Activated gamma-delta T cell treated with Interleukin-2 at 50 U/mL for 16 hours (primary cell): ENCODE measurements around the gene NCAM1.

Experiments
- DNase-seq: peaks from one replicate; pipeline ENCODE4 v3.0.0-alpha.2; 2020

The NCAM1 gene

GRCh38 chr11:113141010-113141409 is 179.8 kb downstream of the NCAM1 start:
- DNase-seq: no peak

DNA sequence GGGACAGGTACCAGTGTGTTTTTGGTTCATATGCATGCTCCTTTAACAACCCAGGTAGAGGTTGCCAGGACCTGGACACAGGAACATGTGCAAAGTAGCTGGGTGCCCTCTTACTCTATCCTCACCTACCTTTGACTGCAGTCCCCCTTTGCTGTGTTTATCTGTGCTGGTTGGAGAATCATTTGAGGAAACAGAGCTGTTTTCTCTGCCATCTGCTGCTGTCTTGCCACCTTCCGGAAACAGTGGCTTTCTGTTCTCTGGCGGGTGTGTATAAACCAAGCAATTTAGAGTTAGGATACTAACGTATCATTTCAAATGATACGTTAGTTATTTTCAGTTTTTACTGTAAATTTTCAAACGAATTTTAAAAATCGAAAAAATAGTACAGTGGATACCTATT is 181.3 kb downstream of the NCAM1 start:
- DNase-seq: no peak

- no peak for DNase-seq
Measured at GRCh38 chr11:113147249-113147648, 186.0 kb downstream of the NCAM1 start.

- DNase-seq: no peak
Measured at GRCh38 chr11:113148076-113148475, 186.9 kb downstream of the NCAM1 start.

GRCh38 chr11:113148652-113149051 is 187.4 kb downstream of the NCAM1 start:
- DNase-seq: no peak

DNA sequence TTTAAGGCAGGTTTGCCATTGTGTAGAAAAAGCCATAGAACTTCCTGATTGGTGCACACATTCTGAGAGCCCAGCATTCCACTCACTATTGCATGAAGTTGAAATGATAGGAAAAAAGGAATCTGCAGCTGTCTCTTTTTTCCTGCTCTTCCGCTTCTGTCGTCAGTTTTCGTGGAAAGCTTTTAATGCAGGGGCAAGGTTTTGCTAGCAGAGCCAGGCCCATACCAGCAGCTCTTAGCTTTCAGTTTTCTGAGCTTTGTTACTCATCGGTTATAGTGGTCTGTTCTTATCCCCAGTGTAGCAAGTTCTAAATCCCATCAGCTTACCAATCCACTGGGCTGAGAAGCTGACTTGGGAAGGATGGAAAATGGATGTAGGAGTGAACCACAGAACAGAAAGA is 190.3 kb downstream of the NCAM1 start:
- no peak for DNase-seq

DNA sequence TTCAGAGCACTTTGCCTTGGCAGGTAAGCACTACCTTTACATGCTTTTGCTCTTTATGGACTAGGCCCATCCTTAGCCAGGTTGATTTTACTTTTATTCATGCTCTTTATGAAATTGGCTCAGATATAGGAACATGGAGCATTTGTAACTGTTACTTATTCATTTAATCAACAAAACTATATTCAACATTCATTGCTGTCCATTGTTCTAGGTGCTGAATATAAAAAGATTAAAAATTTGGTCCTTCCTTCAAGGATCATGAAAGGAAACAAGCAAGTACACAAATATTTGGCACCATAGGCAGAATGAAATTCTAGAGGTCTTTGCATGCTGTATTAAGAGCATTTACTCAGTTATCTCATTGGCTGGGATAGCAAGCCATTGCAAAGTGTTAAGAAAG is 191.3 kb downstream of the NCAM1 start:
- no peak for DNase-seq

DNA sequence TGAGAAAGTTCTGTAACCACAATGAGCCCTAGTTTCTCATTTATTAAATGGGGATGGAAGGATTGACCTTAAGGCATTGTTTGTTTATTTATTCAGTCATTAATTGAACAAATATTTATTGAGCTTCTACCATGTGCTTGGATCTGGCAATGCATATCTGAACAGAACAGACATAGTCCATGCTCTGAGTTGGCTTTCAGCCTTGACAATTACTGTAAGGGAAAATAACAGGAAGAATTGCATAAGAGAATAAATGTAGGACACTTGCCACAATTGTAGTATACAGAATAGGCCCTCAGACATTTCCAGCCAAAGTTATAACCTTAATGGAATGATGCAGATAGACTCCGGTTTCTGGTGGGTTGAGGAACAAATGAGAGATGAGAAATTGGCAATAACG is 192.6 kb downstream of the NCAM1 start:
- no peak for DNase-seq

GRCh38 chr11:113159988-113160807 is 199.0 kb downstream of the NCAM1 start:
- no peak for DNase-seq

GRCh38 chr11:113160808-113161124 is 199.5 kb downstream of the NCAM1 start:
- no peak for DNase-seq

DNA sequence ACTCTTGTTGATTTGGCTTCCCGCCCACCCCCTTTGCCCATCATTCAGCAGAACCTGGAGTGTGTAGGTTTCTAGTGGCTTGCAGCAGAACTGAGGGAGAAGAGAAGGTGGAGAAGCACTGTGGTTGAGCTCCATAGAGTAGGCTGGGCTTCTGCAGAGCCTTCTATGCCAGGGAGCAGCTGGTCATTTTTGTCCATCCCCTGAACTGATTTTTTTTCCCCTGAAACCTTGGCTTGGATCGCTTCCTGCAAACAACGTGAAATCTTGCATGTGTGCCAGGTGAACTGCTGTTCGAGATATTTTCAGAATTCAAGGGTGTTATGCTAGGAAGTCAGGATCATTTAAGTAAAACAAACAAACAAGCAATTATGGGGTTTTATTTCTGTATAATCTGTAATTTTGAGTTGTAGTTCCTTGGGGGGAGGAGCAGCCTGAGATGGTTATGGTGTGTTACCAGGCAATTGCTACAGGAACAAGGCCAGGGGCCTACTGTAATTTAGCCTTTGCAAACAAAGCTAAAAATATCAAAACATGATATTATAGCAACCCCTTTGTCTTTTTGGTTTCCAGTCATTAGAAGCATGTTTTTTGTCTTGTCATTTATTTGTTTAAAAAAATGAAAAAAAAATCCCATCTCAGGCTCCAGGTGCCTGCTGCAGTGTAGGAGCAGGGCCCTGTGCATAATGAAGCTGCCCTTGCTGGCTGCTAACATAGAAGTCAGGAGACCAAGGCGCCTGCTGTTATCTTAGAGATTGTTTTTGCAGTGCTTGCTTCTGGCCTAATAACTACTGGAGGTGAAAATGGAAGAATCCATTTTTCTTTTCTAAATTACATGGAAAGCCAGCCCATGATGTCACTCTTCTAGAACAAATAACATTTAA is 200.7 kb downstream of the NCAM1 start:
- no peak for DNase-seq

DNA sequence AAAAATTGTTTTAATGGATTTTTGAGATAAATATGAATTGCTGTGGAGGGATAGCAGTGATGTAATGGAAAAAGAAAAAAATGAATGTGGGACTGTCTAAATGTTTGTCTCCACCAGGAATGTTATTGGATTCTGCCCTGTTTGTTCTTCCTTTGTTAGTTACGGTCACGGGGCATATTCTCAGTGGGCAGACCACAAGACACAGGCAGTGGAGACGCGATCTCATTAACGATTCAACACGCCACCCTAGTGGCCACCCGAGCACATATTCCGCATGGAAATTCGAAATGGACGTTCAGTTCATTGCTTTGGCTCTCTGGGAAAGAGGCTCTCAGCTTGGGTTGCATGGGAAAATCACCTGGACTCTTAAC is 201.4 kb downstream of the NCAM1 start:
- DNase-seq: no peak

GRCh38 chr11:113163291-113164030 is 202.2 kb downstream of the NCAM1 start:
- no peak for DNase-seq

DNA sequence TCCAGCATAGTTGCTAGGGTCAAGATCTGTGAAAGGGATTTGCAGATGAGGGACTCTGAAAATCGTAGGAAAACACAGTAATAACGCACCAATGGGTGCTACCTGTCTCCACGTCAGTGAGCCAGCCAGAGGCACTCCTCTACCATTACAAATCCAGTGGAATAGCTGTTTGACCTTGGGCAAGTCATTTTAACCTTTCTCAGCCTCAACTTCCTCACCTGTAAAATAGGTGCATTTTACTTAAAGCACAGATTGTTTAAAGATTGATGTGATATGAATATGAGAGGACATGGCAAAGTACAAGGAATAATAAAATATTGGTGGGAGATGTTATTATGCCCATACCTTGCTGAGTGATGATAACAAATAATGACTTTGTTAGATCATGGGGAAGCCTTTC is 205.1 kb downstream of the NCAM1 start:
- DNase-seq: no peak

DNA sequence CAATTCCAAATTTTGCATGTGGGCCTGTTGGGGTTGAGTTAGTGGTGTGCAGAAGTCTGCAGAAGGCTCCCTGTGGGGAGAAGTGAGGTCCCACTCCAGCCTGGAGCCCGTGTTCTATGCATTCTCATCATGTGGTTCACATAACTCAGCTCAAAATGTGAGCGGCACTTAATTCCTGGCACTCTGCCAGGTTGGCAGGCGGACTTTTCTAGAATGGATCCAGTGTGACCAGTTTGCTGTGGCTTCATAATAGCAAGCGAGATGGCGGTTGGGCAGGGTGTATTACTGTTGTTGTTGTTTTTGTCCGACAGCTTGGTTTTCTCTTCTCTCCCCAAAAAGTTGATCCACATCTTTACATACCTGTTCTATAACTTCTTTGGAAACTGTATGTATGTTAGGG is 206.4 kb downstream of the NCAM1 start:
- DNase-seq: no peak

GRCh38 chr11:113168354-113169342 is 207.4 kb downstream of the NCAM1 start:
- DNase-seq: no peak

DNA sequence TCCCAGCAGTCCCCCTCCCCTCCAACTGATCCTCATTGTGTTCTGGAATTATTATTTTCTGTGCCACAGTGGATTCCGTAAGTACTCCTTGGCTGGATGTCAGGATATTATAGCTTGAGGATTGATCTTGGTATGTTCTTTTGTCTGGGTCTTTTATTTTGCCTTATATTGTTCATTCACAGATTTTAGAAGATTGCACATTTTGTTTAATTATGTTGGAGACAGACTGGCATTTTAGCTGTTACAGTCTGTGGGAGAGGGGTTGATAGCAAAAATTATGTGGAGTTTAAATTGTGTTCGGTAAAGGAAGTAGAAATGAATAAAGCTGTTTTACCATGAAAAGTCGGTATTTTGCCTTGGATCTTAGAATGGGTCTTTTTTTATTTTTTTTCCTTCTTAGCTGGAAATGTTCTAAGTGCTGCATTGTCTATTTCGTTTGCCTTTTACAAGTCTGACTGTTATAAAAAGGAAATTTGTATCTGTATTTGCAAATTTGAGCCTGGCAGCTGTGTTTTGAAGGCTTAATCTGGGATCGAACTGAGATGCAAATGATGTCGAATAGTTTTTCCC is 211.2 kb downstream of the NCAM1 start:
- no peak for DNase-seq

GRCh38 chr11:113173126-113173525 is 211.9 kb downstream of the NCAM1 start:
- DNase-seq: no peak

GRCh38 chr11:113174882-113175281 is 213.7 kb downstream of the NCAM1 start:
- DNase-seq: no peak

- no peak for DNase-seq
Measured at GRCh38 chr11:113176599-113177360, 215.6 kb downstream of the NCAM1 start.

DNA sequence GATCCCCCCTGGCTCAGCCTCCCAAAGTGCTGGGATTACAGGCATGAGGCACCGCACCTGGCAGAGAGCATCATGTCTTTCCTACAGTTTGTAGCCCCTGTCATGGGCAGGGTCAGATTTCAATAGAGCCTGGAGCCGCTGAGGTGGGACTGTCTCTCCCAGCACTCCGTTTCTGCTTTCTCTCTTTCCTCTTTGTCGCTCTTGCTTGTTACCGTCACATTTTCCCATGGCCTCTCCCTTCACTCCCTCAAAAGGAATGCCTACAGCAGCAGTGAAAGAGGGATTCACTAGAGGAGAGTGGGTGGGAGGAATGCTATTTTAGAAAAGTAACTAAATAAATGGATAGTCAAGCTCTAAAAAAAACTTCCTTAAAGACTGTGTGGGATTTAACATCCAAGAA is 216.5 kb downstream of the NCAM1 start:
- no peak for DNase-seq
